Measurements from ENCODE around the gene TRIM17. TPM values are rescaled to one million over a fixed set of nuclear protein-coding genes. Genes with fewer than 3 reads are reported as not detected.

The TRIM17 gene
- total and polyA plus RNA-seq, 2 of the 8 experiments (the other 6 are each of a cell fraction or from before 2014, with no cell fraction given) = 1.1 to 2.2 TPM

DNA sequence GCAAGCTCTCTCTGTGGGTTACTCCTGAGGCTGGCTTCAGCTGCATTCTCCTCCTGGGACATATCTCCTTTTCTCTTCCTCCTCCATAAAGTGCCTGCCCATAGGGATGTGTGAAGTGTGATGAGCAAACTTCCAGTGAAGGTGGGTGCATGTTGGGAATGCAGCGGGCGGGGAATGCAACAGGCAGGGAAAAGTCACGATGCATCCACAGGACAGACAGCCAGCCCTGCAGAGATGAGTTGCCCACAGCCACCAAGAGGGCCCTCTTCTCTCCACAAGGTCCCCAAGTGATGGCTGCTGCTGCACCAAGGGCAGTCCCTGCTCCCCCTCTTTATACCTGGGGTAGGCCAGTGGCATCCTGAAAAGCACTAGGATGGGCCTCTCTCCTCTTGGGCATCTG lies 37.0 kb upstream of the TRIM17 start:
- peaks cover 0 to 2% (median 0%) of the 10 kb centered on the region in 4 experiments; a peak in 1 of 8 replicates for H3K36me3 ChIP-seq (ENCODE audit: control insufficient read depth in 2 of 4, insufficient read depth in 4 of 4, low read length in 3 of 4)
- no peak for FAIRE-seq
- CTCF ChIA-PET (ENCODE audit: partially characterized antibody) = interaction anchor here (1.0 kb wide), 1 partner anchor 48 kb away, joined by 4 read pairs; no protein-coding TSS in a partner anchor

More for the DNA sequence above, 37.0 kb upstream of the TRIM17 start:
- no peak overlapping the region for H4K5ac ChIP-seq (ENCODE audit: insufficient read length, low read depth, low read length)
- WGBS, 2 experiments (ENCODE audit: extremely low coverage in 1 of 2, insufficient coverage in 1 of 2, insufficient read length in 1 of 2, insufficient replicate concordance in 2 of 2, low coverage in 1 of 2, low lambda C conversion rate in 2 of 2, missing lambda C conversion rate in 1 of 2) = 91% methylated on average over 3 of the region's 3 CpGs; no CpG with 5 or more reads in 1 of the 2 experiments
- no peak overlapping the region for H2AFZ ChIP-seq (ENCODE audit: low read length)
- no peak overlapping the region for H4K8ac ChIP-seq (ENCODE audit: extremely low read depth, insufficient read depth, low read length)
- no peak overlapping the region for H2BK5ac ChIP-seq (ENCODE audit: low read depth, low read length)
- H3K14ac ChIP-seq (ENCODE audit: insufficient read length) = no peak overlapping the region
- H3K4me1 ChIP-seq (replicated peaks in 1 of 4; ENCODE audit: control insufficient read depth in 3 of 4, insufficient read depth in 4 of 4, low read length in 3 of 4) = peaks cover 0 to 2% (median 0%) of the 10 kb centered on the region in 4 experiments; a peak in 2 of 7 replicates
- H4K91ac ChIP-seq (replicated peaks; ENCODE audit: insufficient read length, low read length) = no peak overlapping the region
- H2BK15ac ChIP-seq (ENCODE audit: low read length) = no peak overlapping the region
- H3K27me3 ChIP-seq (replicated peaks in 1 of 4; ENCODE audit: control insufficient read depth in 3 of 4, extremely low read depth in 1 of 4, insufficient read depth in 3 of 4, low read length in 3 of 4) = peaks cover 0 to 6% (median 0%) of the 10 kb centered on the region in 4 experiments; a peak in 1 of 7 replicates
- H3K79me1 ChIP-seq (ENCODE audit: low read depth, low read length) = 0 out of 2 replicates have a peak, but pooled peaks cover 2% of the 10 kb centered on the region
- H3K23ac ChIP-seq (ENCODE audit: insufficient read length) = no peak overlapping the region
- POLR2A ChIA-PET (ENCODE audit: partially characterized antibody) = interaction anchor here (0.8 to 5.0 kb wide), 4 partner anchors 11 to 49 kb away, joined by 3 to 24 read pairs (median 5); no protein-coding TSS in a partner anchor
- no peaks in the 10 kb centered on the region for H3K9me3 ChIP-seq (ENCODE audit: insufficient read depth in 2 of 2, low read depth in 1 of 2, low read length in 1 of 2)
- H3K9ac ChIP-seq (replicated peaks in 1 of 4; ENCODE audit: extremely low read depth in 1 of 4, low read depth in 3 of 4, low read length in 3 of 4) = no peak overlapping the region
- H2BK120ac ChIP-seq (replicated peaks; ENCODE audit: low read depth, low read length) = no peak overlapping the region
- H3K27ac ChIP-seq (ENCODE audit: low read depth, low read length) = no peak overlapping the region
- H3K18ac ChIP-seq (ENCODE audit: extremely low read depth, low read length) = no peak overlapping the region
- H3K23me2 ChIP-seq (ENCODE audit: low read depth, low read length) = peaks cover 5% of the 10 kb centered on the region
- H4K20me1 ChIP-seq (replicated peaks in 1 of 2; ENCODE audit: control insufficient read depth in 1 of 2, insufficient read depth in 2 of 2, low read length in 2 of 2) = peaks cover 0 to 15% of the 10 kb centered on the region in 2 experiments
- no peak overlapping the region for H3K4me3 ChIP-seq (ENCODE audit: extremely low read depth in 1 of 4, insufficient read depth in 2 of 4, low read depth in 3 of 4, low read length in 4 of 4)
- H2AK5ac ChIP-seq (ENCODE audit: low read depth, low read length) = no peak overlapping the region
- no peak overlapping the region for H3K4me2 ChIP-seq (ENCODE audit: insufficient read depth in 1 of 2, low read depth in 2 of 2, low read length in 2 of 2)
- DNase-seq (ENCODE audit: low read depth in 1 of 2, low spot score in 2 of 2) = no peak
- no peak overlapping the region for H2BK12ac ChIP-seq (ENCODE audit: low read depth, low read length)
- peak in 1 of 2 experiments; percentile 24; a peak in 1 of 3 replicates for TF ChIP-seq POLR2A (IDR thresholded peaks at IDR 0.05; ENCODE audit: control extremely low read depth in 1 of 2, low read depth in 2 of 2, low read length in 2 of 2)
- TF ChIP-seq CREB1 (IDR thresholded peaks at IDR 0.05) = no peak
- H3K79me2 ChIP-seq (ENCODE audit: control insufficient read depth in 1 of 2, insufficient read depth in 2 of 2, low read length in 2 of 2) = peaks cover 0 to 19% of the 10 kb centered on the region in 2 experiments; a peak in 2 of 4 replicates
- H3K56ac ChIP-seq (replicated peaks; ENCODE audit: insufficient read length, low read depth, low read length) = no peak overlapping the region
- H3K4ac ChIP-seq (replicated peaks; ENCODE audit: insufficient read length, low read depth, low read length) = no peak overlapping the region
- H2BK20ac ChIP-seq (ENCODE audit: low read length) = no peak overlapping the region
